ENCODE results near the gene CHD6.

DNA sequence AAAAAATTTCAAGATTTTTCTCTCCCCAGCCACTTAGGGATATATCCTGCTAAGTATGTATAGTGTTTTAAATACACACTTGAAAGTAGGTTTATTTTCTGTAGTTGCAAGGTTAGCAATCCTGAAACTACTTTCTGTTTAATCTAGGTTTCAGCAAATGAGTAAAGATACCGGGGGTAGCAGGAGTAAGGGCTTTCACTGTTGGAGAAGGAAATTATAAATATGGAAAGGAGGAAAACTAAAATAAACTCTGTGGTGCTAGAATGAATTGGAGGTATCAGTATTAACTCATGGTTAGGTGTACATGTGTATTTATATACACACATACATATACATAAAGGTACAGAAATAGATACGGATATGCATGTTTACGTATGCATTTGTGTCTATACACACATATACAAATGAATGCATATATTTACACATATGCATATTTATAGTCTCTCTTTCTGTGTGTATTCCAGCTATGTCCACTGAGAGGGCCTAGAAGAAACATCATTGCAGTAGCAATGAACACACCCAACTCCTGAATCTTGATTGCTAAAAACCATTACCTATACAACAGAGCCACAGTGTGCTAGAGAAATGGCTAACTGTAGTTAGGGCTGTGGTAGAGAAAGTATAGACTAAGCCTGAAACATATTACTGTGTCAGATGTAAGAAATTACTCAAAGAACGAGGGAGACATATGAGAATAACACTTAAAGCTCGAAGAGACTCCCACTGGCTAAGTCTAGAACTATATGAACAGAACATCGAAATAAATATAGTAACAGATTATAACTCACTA, 155.6 kb downstream of the CHD6 start:
- TF ChIP-seq SMARCC2 (IDR thresholded peaks at IDR 0.05) (no peak), SP2 (CRISPR knock-in tag; IDR thresholded peaks at IDR 0.05) (no peak)

Measured in HepG2 (cell line).